NCI-H2081 (cell line): ENCODE measurements around the gene CYP46A1.
"Not testable (repeated sequence)": the region's sequence is repeated elsewhere in the genome, so short reads cannot be mapped to it uniquely, and the experiment has no call there.

Source experiments
- DNase-seq, 2 experiments: peaks; one replicate each; lab custom pipeline; 2025; lab: John Stamatoyannopoulos, UW

CYP46A1 gene

GRCh38 chr14:99758872-99759545, 74.9 kb downstream of the CYP46A1 start:
- DNase-seq: no peak

- DNase-seq: no peak
These were observed 75.4 kb downstream of the CYP46A1 start for GRCh38 chr14:99759546-99759925.

GRCh38 chr14:99760817-99761216, 76.7 kb downstream of the CYP46A1 start:
- no peak for DNase-seq

- not testable (repeated sequence) for DNase-seq
These were observed 78.8 kb downstream of the CYP46A1 start for GRCh38 chr14:99762911-99763310.

GRCh38 chr14:99763527-99764221, 79.6 kb downstream of the CYP46A1 start:
- no peak for DNase-seq

GRCh38 chr14:99764222-99764706, 80.2 kb downstream of the CYP46A1 start:
- no peak for DNase-seq

- DNase-seq: no peak
These were observed 84.3 kb downstream of the CYP46A1 start for GRCh38 chr14:99768381-99768780.

GRCh38 chr14:99769123-99769522, 85.0 kb downstream of the CYP46A1 start:
- no peak for DNase-seq

GRCh38 chr14:99769799-99770198, 85.7 kb downstream of the CYP46A1 start:
- DNase-seq: no peak

GRCh38 chr14:99772371-99773283, 88.5 kb downstream of the CYP46A1 start:
- DNase-seq: no peak

- no peak for DNase-seq
These were observed 89.7 kb downstream of the CYP46A1 start for GRCh38 chr14:99773521-99774497.

GRCh38 chr14:99774556-99775307, 90.6 kb downstream of the CYP46A1 start:
- DNase-seq: no peak

GRCh38 chr14:99775351-99775750, 91.3 kb downstream of the CYP46A1 start:
- DNase-seq: no peak
